ENCODE measurements around the gene DNAH1. TPM values are rescaled to one million over a fixed set of nuclear protein-coding genes. Genes with fewer than 3 reads are reported as not detected.

Gene DNAH1
- total RNA-seq, 2 experiments from 2014 or later: 5.8 to 14.2 TPM

DNA sequence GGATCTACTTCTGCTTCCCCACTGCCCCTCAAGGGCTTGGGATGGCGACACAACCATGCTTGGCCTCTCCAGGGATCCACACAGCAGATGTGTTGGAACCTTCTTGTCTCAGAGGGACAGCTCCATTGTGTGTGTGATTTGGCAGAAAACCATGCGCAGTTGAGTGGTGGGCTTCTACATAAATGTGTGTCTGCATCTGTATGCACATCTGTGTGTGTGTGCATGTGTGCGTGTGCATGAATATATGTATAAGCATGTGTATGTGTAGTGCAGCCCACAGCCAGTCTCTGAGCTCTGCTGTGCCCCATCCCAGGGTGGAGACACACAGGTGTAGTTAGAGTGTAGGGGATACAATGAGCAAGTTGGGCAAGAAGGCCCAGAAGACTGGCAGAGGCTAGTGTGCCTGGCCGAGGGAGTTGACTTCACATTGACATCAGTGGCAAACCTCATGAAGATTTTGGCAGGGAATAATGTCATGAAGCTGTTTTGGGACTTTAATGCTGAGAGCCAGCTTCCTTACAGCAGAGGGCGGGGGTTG, 20.4 kb upstream of the DNAH1 start:
- Histone ChIP-seq H3K4me3 (ENCODE audit: low read depth, low read length, poor library complexity, severe bottlenecking) (no peak overlapping the region), H3K4me1 (ENCODE audit: insufficient read depth, low read length, poor library complexity, severe bottlenecking) (peaks cover 5% of the 10 kb centered on the region), H3K79me2 (ENCODE audit: insufficient read depth, low read depth, low read length) (no peaks in the 10 kb centered on the region), H3K36me3 (ENCODE audit: insufficient read depth, low read length) (peaks cover 8% of the 10 kb centered on the region; the same call in 1 of the 2 replicates), H3K27ac (ENCODE audit: low read depth, low read length, poor library complexity, severe bottlenecking) (no peak overlapping the region), H2AFZ (ENCODE audit: low read length) (no peak overlapping the region), H3K9me3 (ENCODE audit: low read length) (no peaks in the 10 kb centered on the region), H3K4me2 (ENCODE audit: low read length) (no peak overlapping the region), H3K9me2 (ENCODE audit: insufficient read depth, low read length) (no peaks in the 10 kb centered on the region), H4K20me1 (ENCODE audit: insufficient read depth, low read length) (no peaks in the 10 kb centered on the region)
- CTCF ChIA-PET (ENCODE audit: unreplicated experiment): no interaction called here
- no peak for DNase-seq (ENCODE audit: low spot score)
- BruUV-seq (replicated peaks): no TSS peak
- POLR2A ChIA-PET: no interaction called here
- intact Hi-C loops (cut with micrococcal nuclease; ENCODE audit: unreplicated experiment): no loop called here
- TF ChIP-seq EZH2phosphoT487 (IDR thresholded peaks at IDR 0.05; ENCODE audit: borderline replicate concordance, low read depth, low read length): no peak
- TF ChIP-seq, protein P1, sequence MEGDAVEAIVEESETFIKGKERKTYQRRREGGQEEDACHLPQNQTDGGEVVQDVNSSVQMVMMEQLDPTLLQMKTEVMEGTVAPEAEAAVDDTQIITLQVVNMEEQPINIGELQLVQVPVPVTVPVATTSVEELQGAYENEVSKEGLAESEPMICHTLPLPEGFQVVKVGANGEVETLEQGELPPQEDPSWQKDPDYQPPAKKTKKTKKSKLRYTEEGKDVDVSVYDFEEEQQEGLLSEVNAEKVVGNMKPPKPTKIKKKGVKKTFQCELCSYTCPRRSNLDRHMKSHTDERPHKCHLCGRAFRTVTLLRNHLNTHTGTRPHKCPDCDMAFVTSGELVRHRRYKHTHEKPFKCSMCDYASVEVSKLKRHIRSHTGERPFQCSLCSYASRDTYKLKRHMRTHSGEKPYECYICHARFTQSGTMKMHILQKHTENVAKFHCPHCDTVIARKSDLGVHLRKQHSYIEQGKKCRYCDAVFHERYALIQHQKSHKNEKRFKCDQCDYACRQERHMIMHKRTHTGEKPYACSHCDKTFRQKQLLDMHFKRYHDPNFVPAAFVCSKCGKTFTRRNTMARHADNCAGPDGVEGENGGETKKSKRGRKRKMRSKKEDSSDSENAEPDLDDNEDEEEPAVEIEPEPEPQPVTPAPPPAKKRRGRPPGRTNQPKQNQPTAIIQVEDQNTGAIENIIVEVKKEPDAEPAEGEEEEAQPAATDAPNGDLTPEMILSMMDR (conservative IDR thresholded peaks at IDR 0.05; ENCODE audit: low read length): no peak

DNA sequence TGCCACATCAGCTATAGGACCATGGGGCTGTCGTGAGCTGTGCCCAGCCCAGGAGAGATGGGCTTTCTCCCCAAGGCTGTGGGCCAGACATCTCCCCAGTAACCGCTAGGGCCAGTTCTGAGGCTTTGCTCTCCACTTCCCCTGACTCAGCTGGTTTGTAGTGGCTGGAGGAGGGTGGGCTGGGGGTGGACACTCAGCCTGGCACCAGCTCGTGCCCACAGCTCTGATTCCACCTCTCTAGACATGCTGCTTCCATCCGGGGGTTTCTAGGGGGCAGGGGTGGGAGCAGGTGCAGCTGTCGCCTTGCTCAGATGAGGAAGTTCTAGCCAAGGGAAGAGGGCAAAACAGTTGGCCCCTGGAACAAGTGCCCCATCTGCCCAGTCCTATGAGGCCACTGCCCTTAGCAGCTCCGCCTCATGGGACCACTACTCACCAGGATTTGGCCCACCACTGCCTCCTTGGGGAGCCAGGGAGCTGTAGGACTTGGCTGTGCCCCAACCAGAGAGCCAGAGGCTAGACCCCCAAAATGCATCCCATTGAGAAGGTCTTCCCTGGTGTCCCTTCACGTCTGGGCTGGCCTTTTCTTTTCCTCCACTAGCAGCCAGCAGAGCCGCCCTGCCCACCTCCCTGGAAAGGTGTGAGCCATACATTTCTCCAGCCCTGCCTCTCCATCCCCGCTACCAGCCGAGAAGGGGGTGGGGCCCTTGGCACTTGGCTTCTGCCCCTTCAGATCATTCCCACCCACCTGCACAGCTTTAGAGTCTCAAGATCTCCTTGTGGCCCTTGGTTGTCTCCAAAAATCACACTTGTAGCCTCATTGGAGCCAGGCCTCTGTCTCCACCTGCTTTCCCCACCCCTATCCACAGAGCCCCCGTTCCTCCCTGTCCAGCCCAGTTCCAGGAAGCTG, 18.6 kb upstream of the DNAH1 start:
- no peak for TF ChIP-seq EZH2phosphoT487 (IDR thresholded peaks at IDR 0.05; ENCODE audit: borderline replicate concordance, low read depth, low read length)
- TF ChIP-seq, protein P1 (conservative IDR thresholded peaks at IDR 0.05; ENCODE audit: low read length): no peak
- POLR2A ChIA-PET: interaction anchor here (0.5 to 0.7 kb wide), 3 partner anchors 76 to 115 kb away, joined by 3 read pairs; no protein-coding TSS in a partner anchor
- no TSS peak for BruUV-seq (replicated peaks)

More for the DNA sequence above, 18.6 kb upstream of the DNAH1 start:
- Histone ChIP-seq H3K4me2 (ENCODE audit: low read length) (no peak overlapping the region), H3K9me2 (ENCODE audit: insufficient read depth, low read length) (no peaks in the 10 kb centered on the region), H3K9me3 (ENCODE audit: low read length) (no peaks in the 10 kb centered on the region), H3K4me1 (ENCODE audit: insufficient read depth, low read length, poor library complexity, severe bottlenecking) (no peaks in the 10 kb centered on the region), H3K79me2 (ENCODE audit: insufficient read depth, low read depth, low read length) (no peaks in the 10 kb centered on the region), H3K27ac (ENCODE audit: low read depth, low read length, poor library complexity, severe bottlenecking) (no peak overlapping the region), H2AFZ (ENCODE audit: low read length) (no peak overlapping the region), H3K4me3 (ENCODE audit: low read depth, low read length, poor library complexity, severe bottlenecking) (no peak overlapping the region), H3K36me3 (ENCODE audit: insufficient read depth, low read length) (peaks cover under 1% of the 10 kb centered on the region; the same call in 1 of the 2 replicates), H4K20me1 (ENCODE audit: insufficient read depth, low read length) (no peaks in the 10 kb centered on the region)
- intact Hi-C loops (cut with micrococcal nuclease; ENCODE audit: unreplicated experiment): no loop called here
- DNase-seq (ENCODE audit: low spot score): no peak
- CTCF ChIA-PET (ENCODE audit: unreplicated experiment): interaction anchor here (0.6 to 1.0 kb wide), 3 partner anchors 42 to 53 kb away, joined by 6 to 8 read pairs (median 6); no protein-coding TSS in a partner anchor
